Erythroblast (primary cell): Measurements from ENCODE around the gene FGD4.

Experiments
- DNase-seq, 2 experiments: peaks; one replicate each; lab custom pipeline; 2025; lab: John Stamatoyannopoulos, UW
- GATA1 ChIP-seq: IDR thresholded peaks from 2 replicates; pipeline ENCODE4 v1.6.1; 2011; ENCODE audit warnings: low read depth, mild to moderate bottlenecking, control low read depth, low read length, moderate library complexity
- POLR2A ChIP-seq: IDR thresholded peaks from 2 replicates; pipeline ENCODE4 v1.6.1; 2011; ENCODE audit warnings: mild to moderate bottlenecking, low read length

The FGD4 gene

GRCh38 chr12:32583534-32583933, 184.2 kb downstream of the FGD4 start:
- DNase-seq: no peak

GRCh38 chr12:32585680-32586079, 186.3 kb downstream of the FGD4 start:
- DNase-seq: no peak
- TF ChIP-seq GATA1 (no peak), POLR2A (no peak)

More at GRCh38 chr12:32583534-32583933, 184.2 kb downstream of the FGD4 start:
- TF ChIP-seq GATA1: no peak
- TF ChIP-seq POLR2A: no peak

DNA sequence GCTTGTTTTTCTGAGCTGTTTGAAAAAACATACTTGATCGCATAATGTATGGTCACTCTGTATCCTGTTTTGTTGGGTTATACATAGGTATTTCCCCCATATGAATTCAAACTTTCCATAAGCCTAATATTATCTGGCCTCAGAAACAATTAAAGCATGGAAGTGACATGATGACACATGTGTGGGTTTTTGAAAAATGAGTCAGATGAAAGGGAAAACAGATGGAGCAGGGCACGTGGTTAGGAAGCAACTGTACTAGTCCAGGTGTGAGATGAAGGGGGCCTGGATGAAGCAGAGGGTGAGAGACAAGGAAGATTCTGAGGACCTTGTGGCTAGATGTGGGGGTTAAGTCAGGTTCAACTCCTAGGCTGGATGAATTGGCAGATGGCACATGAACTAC, 187.0 kb downstream of the FGD4 start:
- no peak for DNase-seq
- TF ChIP-seq GATA1 (no peak), POLR2A (no peak)

GRCh38 chr12:32587581-32588495, 188.5 kb downstream of the FGD4 start:
- TF ChIP-seq POLR2A (no peak), GATA1 (no peak)
- DNase-seq: no peak

DNA sequence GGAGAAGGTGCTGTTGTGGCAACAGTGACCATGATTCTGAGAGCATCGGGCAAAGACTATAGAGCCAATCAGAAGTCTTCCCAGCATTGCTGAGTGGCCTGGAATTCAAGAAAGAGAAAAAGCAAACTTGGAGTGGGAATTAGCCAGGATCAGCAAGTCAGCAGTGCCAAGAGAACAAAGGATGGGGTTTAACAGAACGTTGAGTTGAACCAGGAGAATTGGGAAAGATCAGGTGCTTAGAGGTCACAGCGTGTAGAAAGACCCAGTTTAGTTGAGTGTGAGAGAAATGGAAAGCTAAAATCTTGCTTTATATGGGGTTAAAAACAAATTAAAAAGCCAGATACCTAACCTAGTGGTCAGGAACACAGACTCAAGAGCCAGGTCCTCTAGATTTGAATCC, 189.2 kb downstream of the FGD4 start:
- no peak for TF ChIP-seq GATA1
- no peak for TF ChIP-seq POLR2A
- DNase-seq: no peak

DNA sequence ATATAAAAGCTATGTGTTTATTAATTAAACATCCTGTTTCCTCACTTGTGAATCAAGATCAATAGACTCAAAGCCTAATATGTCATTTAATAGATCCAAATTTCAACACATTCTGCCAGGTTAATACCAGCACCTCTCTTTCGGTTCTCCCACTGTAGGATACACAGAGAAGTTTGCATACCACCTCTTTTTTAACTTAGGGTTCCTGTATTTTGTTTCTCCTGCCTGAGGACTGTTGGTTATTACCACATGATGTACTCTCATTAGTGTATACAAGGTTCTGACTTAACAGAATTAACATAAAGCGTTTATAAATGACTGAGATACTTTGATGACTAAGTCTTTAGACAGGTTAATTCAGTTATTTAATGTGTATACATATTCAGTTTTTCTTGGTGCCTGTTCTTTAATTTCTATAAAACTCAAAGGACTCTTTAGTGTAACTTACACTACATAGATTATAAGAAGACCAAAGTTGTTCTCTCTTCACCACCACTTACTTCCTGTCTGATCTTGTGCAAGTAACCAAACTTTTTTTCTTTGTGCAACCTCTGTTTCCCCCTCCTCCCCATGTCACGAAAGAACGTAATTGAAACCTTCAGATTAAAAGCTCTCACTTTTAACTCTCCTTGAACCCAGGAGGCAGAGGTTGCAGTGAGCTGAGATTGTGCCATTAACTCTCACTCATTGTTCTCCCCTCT, 190.0 kb downstream of the FGD4 start:
- DNase-seq: no peak
- TF ChIP-seq POLR2A (no peak), GATA1 (no peak)

DNA sequence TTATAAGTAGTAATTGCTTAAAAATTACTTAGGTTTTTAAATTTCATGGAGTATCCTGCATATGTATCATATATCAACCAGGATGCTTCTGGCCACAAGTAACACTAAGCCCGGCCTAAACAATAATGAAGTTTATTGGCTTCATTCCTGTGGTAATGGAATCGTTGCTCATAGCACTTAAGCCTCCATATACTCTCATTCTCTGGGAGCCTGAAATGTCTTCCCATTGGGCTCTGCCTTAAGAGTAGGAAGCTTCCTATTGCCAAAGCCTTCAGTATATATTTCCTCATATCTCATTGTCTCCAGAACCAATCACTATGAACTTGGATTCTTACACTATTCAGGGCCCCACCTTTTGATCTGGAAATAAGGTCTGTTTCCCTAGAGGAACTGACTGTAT, 195.9 kb downstream of the FGD4 start:
- TF ChIP-seq POLR2A (no peak), GATA1 (no peak)
- DNase-seq: no peak

- no peak for DNase-seq
- no peak for TF ChIP-seq POLR2A
- TF ChIP-seq GATA1: no peak
Measured at GRCh38 chr12:32596030-32596429, 196.7 kb downstream of the FGD4 start.

DNA sequence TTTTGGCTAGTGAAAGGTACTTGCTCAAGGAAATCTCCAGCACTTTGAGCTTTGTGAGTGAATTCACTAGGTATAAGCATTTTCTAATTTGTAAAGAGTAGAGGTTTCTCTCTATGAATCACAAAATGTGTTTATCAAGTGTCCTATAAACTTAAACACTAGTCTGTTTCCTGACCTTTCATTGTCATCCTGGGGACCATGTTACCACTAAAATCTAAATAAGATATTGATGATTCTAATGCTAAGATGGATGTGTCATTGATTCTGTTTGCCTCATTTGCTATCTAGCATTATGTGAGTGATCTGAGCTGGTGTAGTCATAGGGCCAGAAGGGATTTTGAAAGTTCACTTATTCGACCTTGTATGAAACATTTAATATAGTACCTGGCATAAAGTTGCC, 199.3 kb downstream of the FGD4 start:
- no peak for DNase-seq
- TF ChIP-seq GATA1 (no peak), POLR2A (no peak)

- no peak for DNase-seq
- no peak for TF ChIP-seq POLR2A
- no peak for TF ChIP-seq GATA1
Measured at GRCh38 chr12:32600681-32601080, 201.3 kb downstream of the FGD4 start.

DNA sequence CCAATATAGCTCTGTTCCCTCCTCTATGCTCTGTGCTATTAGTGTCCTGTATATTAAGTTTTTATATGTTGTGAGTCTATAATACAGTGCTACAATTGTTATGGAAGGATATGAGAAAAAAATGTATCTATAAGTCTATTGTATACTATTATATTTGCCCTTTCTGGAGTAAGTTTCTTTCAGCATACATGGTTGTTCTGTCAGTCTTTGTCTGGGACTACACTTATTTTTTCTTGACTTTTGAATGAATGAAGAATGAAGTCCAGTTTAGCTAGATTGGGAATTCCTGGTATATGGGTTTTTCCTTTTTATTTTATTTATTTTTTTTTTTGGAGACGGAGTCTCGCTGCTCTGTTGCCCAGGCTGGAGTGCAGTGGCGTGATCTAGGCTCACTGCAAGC, 203.7 kb downstream of the FGD4 start:
- TF ChIP-seq GATA1: no peak
- DNase-seq: no peak

GRCh38 chr12:32603858-32604257, 204.5 kb downstream of the FGD4 start:
- no peak for TF ChIP-seq POLR2A
- TF ChIP-seq GATA1: no peak
- no peak for DNase-seq

GRCh38 chr12:32604565-32604964, 205.2 kb downstream of the FGD4 start:
- DNase-seq: no peak
- TF ChIP-seq GATA1 (no peak), POLR2A (no peak)

GRCh38 chr12:32605326-32606095, 206.2 kb downstream of the FGD4 start:
- DNase-seq: no peak
- TF ChIP-seq POLR2A (no peak), GATA1 (no peak)

DNA sequence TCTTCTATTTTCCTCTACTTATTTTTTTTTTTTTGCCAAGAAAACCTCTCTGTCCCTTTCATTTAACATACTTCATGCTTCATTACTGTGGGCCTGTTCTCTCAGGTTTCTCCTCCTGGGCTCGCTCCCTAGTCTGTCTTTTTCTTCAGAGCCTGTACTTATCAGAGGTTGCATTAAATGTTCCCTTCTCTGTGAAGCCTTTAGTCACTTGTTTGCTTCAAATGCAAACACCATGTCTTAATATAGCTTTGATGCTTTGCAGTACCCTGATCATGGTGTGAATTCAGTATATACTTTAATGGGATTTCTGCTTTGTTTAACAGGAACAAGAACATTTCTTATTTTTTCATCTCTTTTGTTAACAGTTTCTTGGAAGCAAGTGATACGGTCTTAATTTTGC, 207.1 kb downstream of the FGD4 start:
- TF ChIP-seq POLR2A: no peak
- no peak for TF ChIP-seq GATA1
- DNase-seq: no peak
